Rectal smooth muscle tissue (tissue), 1 donor: Measurements from ENCODE around the gene NINL.
A peak's percentile ranks its signal among the peaks of the same experiment; 100 is the strongest.

Experiments
- H3K27ac ChIP-seq: one replicate; pipeline ENCODE4 v1.7.0; 2013; ENCODE audit warnings: low read depth, low read length, inconsistent platforms
- H3K27me3 ChIP-seq: one replicate; pipeline ENCODE4 v1.7.0; 2013; ENCODE audit warnings: low read length; ENCODE audit not compliant: control insufficient read depth, insufficient read depth
- H3K36me3 ChIP-seq: one replicate; pipeline ENCODE4 v1.7.0; 2013; ENCODE audit warnings: low read length; ENCODE audit not compliant: control insufficient read depth, insufficient read depth
- H3K4me1 ChIP-seq: one replicate; pipeline ENCODE4 v1.7.0; 2013; ENCODE audit warnings: low read length; ENCODE audit not compliant: control insufficient read depth, insufficient read depth
- H3K4me3 ChIP-seq: one replicate; pipeline ENCODE4 v1.7.0; 2013; ENCODE audit warnings: low read length
- H3K9ac ChIP-seq: one replicate; pipeline ENCODE4 v1.7.0; 2013; ENCODE audit warnings: low read length

NINL gene

GRCh38 chr20:25532971-25533391, 52.4 kb downstream of the NINL start:
- Histone ChIP-seq H3K27ac (peak overlapping the region; percentile 83), H3K9ac (no peak overlapping the region), H3K27me3 (no peaks in the 10 kb centered on the region), H3K4me3 (peak overlapping the region; percentile 51), H3K4me1 (peaks cover 5% of the 10 kb centered on the region), H3K36me3 (no peaks in the 10 kb centered on the region)

GRCh38 chr20:25532015-25532751, 53.1 kb downstream of the NINL start:
- Histone ChIP-seq H3K27ac (peak overlapping the region; percentile 83), H3K4me3 (peak overlapping the region; percentile 51), H3K27me3 (no peaks in the 10 kb centered on the region), H3K36me3 (no peaks in the 10 kb centered on the region), H3K9ac (no peak overlapping the region), H3K4me1 (peaks cover 5% of the 10 kb centered on the region)

- Histone ChIP-seq H3K27me3 (no peaks in the 10 kb centered on the region), H3K36me3 (no peaks in the 10 kb centered on the region), H3K9ac (no peak overlapping the region), H3K4me3 (no peak overlapping the region), H3K4me1 (peaks cover 5% of the 10 kb centered on the region), H3K27ac (no peak overlapping the region)
Observed at GRCh38 chr20:25529295-25529951, 55.9 kb downstream of the NINL start.

GRCh38 chr20:25527949-25528348, 57.4 kb downstream of the NINL start:
- Histone ChIP-seq H3K27me3 (no peaks in the 10 kb centered on the region), H3K9ac (no peak overlapping the region), H3K4me1 (no peaks in the 10 kb centered on the region), H3K4me3 (no peak overlapping the region), H3K27ac (no peak overlapping the region), H3K36me3 (no peaks in the 10 kb centered on the region)

- Histone ChIP-seq H3K4me1 (no peaks in the 10 kb centered on the region), H3K9ac (no peak overlapping the region), H3K36me3 (no peaks in the 10 kb centered on the region), H3K27ac (no peak overlapping the region), H3K4me3 (no peak overlapping the region), H3K27me3 (no peaks in the 10 kb centered on the region)
Observed at GRCh38 chr20:25526446-25526845, 58.9 kb downstream of the NINL start.

- Histone ChIP-seq H3K27me3 (no peaks in the 10 kb centered on the region), H3K9ac (no peak overlapping the region), H3K4me3 (no peak overlapping the region), H3K27ac (no peak overlapping the region), H3K4me1 (no peaks in the 10 kb centered on the region), H3K36me3 (no peaks in the 10 kb centered on the region)
Observed at GRCh38 chr20:25525867-25526266, 59.5 kb downstream of the NINL start.

GRCh38 chr20:25525295-25525694, 60.0 kb downstream of the NINL start:
- Histone ChIP-seq H3K9ac (no peak overlapping the region), H3K27me3 (no peaks in the 10 kb centered on the region), H3K4me3 (no peak overlapping the region), H3K27ac (no peak overlapping the region), H3K4me1 (no peaks in the 10 kb centered on the region), H3K36me3 (no peaks in the 10 kb centered on the region)

GRCh38 chr20:25521382-25521781, 63.9 kb downstream of the NINL start:
- no peaks in the 10 kb centered on the region for H3K36me3 ChIP-seq
- no peak overlapping the region for H3K27ac ChIP-seq

GRCh38 chr20:25517124-25517523, 68.2 kb downstream of the NINL start:
- H3K9ac ChIP-seq = no peak overlapping the region
- no peak overlapping the region for H3K27ac ChIP-seq
- no peak overlapping the region for H3K4me3 ChIP-seq
- no peaks in the 10 kb centered on the region for H3K4me1 ChIP-seq
- peaks cover 6% of the 10 kb centered on the region for H3K36me3 ChIP-seq
- H3K27me3 ChIP-seq = no peaks in the 10 kb centered on the region

More at GRCh38 chr20:25521382-25521781, 63.9 kb downstream of the NINL start:
- Histone ChIP-seq H3K4me1 (no peaks in the 10 kb centered on the region), H3K9ac (no peak overlapping the region), H3K4me3 (no peak overlapping the region), H3K27me3 (no peaks in the 10 kb centered on the region)

- H3K36me3 ChIP-seq = peaks cover 6% of the 10 kb centered on the region
- no peak overlapping the region for H3K4me3 ChIP-seq
- H3K4me1 ChIP-seq = no peaks in the 10 kb centered on the region
Observed at GRCh38 chr20:25514747-25515340, 70.5 kb downstream of the NINL start.

GRCh38 chr20:25514195-25514594, 71.1 kb downstream of the NINL start:
- no peak overlapping the region for H3K27ac ChIP-seq
- no peaks in the 10 kb centered on the region for H3K27me3 ChIP-seq
- no peak overlapping the region for H3K9ac ChIP-seq
- H3K4me1 ChIP-seq = no peaks in the 10 kb centered on the region
- H3K4me3 ChIP-seq = no peak overlapping the region
- peaks cover 9% of the 10 kb centered on the region for H3K36me3 ChIP-seq

More at GRCh38 chr20:25514747-25515340, 70.5 kb downstream of the NINL start:
- Histone ChIP-seq H3K9ac (no peak overlapping the region), H3K27ac (no peak overlapping the region), H3K27me3 (no peaks in the 10 kb centered on the region)

- Histone ChIP-seq H3K4me1 (no peaks in the 10 kb centered on the region), H3K9ac (no peak overlapping the region), H3K27ac (no peak overlapping the region), H3K27me3 (no peaks in the 10 kb centered on the region), H3K36me3 (peaks cover 14% of the 10 kb centered on the region), H3K4me3 (no peak overlapping the region)
Observed at GRCh38 chr20:25512709-25513108, 72.6 kb downstream of the NINL start.
